Measurements from ENCODE around the gene MTCH1. TPM values are rescaled to one million over a fixed set of nuclear protein-coding genes. Genes with fewer than 3 reads are reported as not detected.
A peak's percentile ranks its signal among the peaks of the same experiment; 100 is the strongest.

The MTCH1 gene
- total and polyA plus RNA-seq, 2 donors (not counting 1 experiment from before 2014, with no cell fraction given), result 91.7 to 150 TPM

- ChIA-PET CTCF (interaction anchor here (0.8 to 22.0 kb wide), 66 partner anchors 7 to 422 kb away, joined by 3 to 587 read pairs (median 4); partner anchors contain the start of genes C6orf89, FGD2, MTCH1 and PI16), POLR2A (interaction anchor here (0.6 to 2.2 kb wide), 13 partner anchors 12 to 252 kb away, joined by 3 to 20 read pairs (median 6); partner anchors contain the start of genes FGD2, MTCH1, PIM1 and PPIL1)
- ATAC-seq (ENCODE audit: low read depth) (peak; percentile 96), DNase-seq (peak; percentile 88)
- no peak overlapping the region for H3K4me3 ChIP-seq (ENCODE audit: control extremely low read depth in 1 of 5, extremely low read depth in 1 of 5, insufficient read depth in 1 of 5, low read depth in 2 of 5, low read length in 4 of 5)
- peak overlapping the region in 1 of 2 donors; percentile 49 for H3K27ac ChIP-seq (ENCODE audit: low read length in 2 of 2)
- H4K20me1 ChIP-seq (ENCODE audit: control insufficient read depth, insufficient read depth, low read length, poor library complexity, severe bottlenecking), result peaks cover 92% of the 10 kb centered on the region
- no peaks in the 10 kb centered on the region for H3K27me3 Mint-ChIP-seq
- no peak overlapping the region for H2AFZ ChIP-seq (ENCODE audit: insufficient read depth, low read depth, low read length, poor library complexity, severe bottlenecking)
- peaks cover 4 to 94% of the 10 kb centered on the region in 2 experiments for H3K36me3 ChIP-seq (replicated peaks in 1 of 2; ENCODE audit: control extremely low read depth in 1 of 2, control insufficient read depth in 1 of 2, extremely low read depth in 1 of 2, insufficient read depth in 2 of 2, low read length in 1 of 2)
- peak overlapping the region; percentile 33 for H3K4me2 ChIP-seq (replicated peaks; ENCODE audit: low read depth, low read length, poor library complexity, severe bottlenecking)
- no peaks in the 10 kb centered on the region for H3K9me3 Mint-ChIP-seq (ENCODE audit: insufficient read depth)
- no peaks in the 10 kb centered on the region for H3K9me3 ChIP-seq (ENCODE audit: control extremely low read depth in 1 of 3, control insufficient read depth in 2 of 3, insufficient read depth in 1 of 3, low read length in 2 of 3)
- H3K4me1 Mint-ChIP-seq, result peaks cover 23% of the 10 kb centered on the region
- no peak overlapping the region for H3K9ac ChIP-seq (ENCODE audit: low read length)
- intact Hi-C loops (cut with micrococcal nuclease), result loop anchor here (1.0 kb wide), 9 partner anchors 11 to 192 kb away; partner anchors contain the start of genes C6orf89, MTCH1 and PPIL1
- peaks cover 14 to 21% of the 10 kb centered on the region in 2 donors for H3K4me1 ChIP-seq (ENCODE audit: control insufficient read depth in 2 of 2, insufficient read depth in 2 of 2, low read length in 2 of 2)
- WGBS (ENCODE audit: insufficient coverage), result 2% methylated on average over 5 of the region's 8 CpGs
- peak; percentile 90 for TF ChIP-seq CTCF (IDR thresholded peaks at IDR 0.05)
- no peak for TF ChIP-seq EZH2 (IDR thresholded peaks at IDR 0.05; ENCODE audit: borderline replicate concordance, insufficient read depth, low read depth, low read length, poor library complexity, severe bottlenecking)
- H3K27me3 ChIP-seq (replicated peaks in 1 of 4; ENCODE audit: control extremely low read depth in 1 of 4, control insufficient read depth in 3 of 4, insufficient read depth in 4 of 4, low read length in 3 of 4), result no peaks in the 10 kb centered on the region
- H3K27ac Mint-ChIP-seq, result peak overlapping the region; percentile 76
- H3K79me2 ChIP-seq (ENCODE audit: control insufficient read depth, insufficient read depth, low read length), result peaks cover 66% of the 10 kb centered on the region
- peak overlapping the region; percentile 19 for H3K4me3 Mint-ChIP-seq
These were observed 32.4 kb upstream of the MTCH1 start for GRCh38 chr6:37018198-37019064.
